Neural cell (in vitro differentiated cells): Measurements from ENCODE around the gene SEC14L3. TPM values are rescaled to one million over a fixed set of nuclear protein-coding genes. Genes with fewer than 3 reads are reported as not detected.

Source experiments
- H2AFZ ChIP-seq: fragments of 200-600, 300-800 bp; sonication (generic), shearing (Covaris generic); 2 replicates; pipeline ENCODE4 v1.6.0; 2014; ENCODE audit warnings: low read depth, mild to moderate bottlenecking, antibody characterized with exemption, low read length, moderate library complexity
- H3F3A ChIP-seq: fragments of 200-600 bp; shearing (Covaris generic); 2 replicates; pipeline ENCODE4 v1.6.1; 2016; ENCODE audit warnings: mild to moderate bottlenecking, moderate library complexity, mixed read lengths, antibody characterized with exemption, low read length; ENCODE audit not compliant: insufficient read depth, poor library complexity, severe bottlenecking
- H3K27ac ChIP-seq: fragments of 200-600, 300-800 bp; sonication (generic), shearing (Covaris generic); 2 replicates; pipeline ENCODE4 v1.5.1; 2014; ENCODE audit warnings: mild to moderate bottlenecking, low read length, moderate library complexity
- H3K27me3 ChIP-seq: fragments of 300-800, 200-600 bp; sonication (generic), shearing (Covaris generic); 2 replicates; pipeline ENCODE4 v1.6.0; 2014; ENCODE audit warnings: mild to moderate bottlenecking, low read depth, low read length, moderate library complexity; ENCODE audit not compliant: insufficient read depth
- H3K36me3 ChIP-seq: fragments of 300-800, 200-600 bp; sonication (generic), shearing (Covaris generic); 2 replicates; pipeline ENCODE4 v1.5.1; 2014; ENCODE audit warnings: mild to moderate bottlenecking, antibody characterized with exemption, low read length, moderate library complexity; ENCODE audit not compliant: insufficient read depth
- H3K4me2 ChIP-seq: fragments of 300-800, 200-600 bp; sonication (generic), shearing (Covaris generic); 2 replicates; pipeline ENCODE4 v1.6.0; 2014; ENCODE audit warnings: mild to moderate bottlenecking, low read length
- H3K4me3 ChIP-seq: fragments of 300-800, 200-600 bp; sonication (generic), shearing (Covaris generic); 2 replicates; pipeline ENCODE4 v1.5.1; 2014; ENCODE audit warnings: mild to moderate bottlenecking, low read length, moderate library complexity
- H3K79me2 ChIP-seq: fragments of 200-600 bp; shearing (Covaris generic); replicated peaks from 2 replicates; pipeline ENCODE4 v1.6.0; 2014; ENCODE audit warnings: mild to moderate bottlenecking, low read length, moderate library complexity; ENCODE audit not compliant: insufficient read depth
- H3K9ac ChIP-seq: fragments of 300-800, 200-600 bp; sonication (generic), shearing (Covaris generic); 2 replicates; pipeline ENCODE4 v1.6.1; 2016; ENCODE audit warnings: mild to moderate bottlenecking, low read length, mixed read lengths
- H3K9me2 ChIP-seq: fragments of 200-600 bp; shearing (Covaris generic); 2 replicates; pipeline ENCODE4 v1.6.1; 2016; ENCODE audit warnings: mild to moderate bottlenecking, low read length, mixed read lengths; ENCODE audit not compliant: insufficient read depth
- H3K9me3 ChIP-seq: fragments of 200-600, 300-800 bp; sonication (generic), shearing (Covaris generic); 2 replicates; pipeline ENCODE4 v1.6.1; 2016; ENCODE audit warnings: mild to moderate bottlenecking, mixed run types, low read length, moderate library complexity, mixed read lengths
- H4K20me1 ChIP-seq: fragments of 200-600 bp; shearing (Covaris generic); 2 replicates; pipeline ENCODE4 v1.6.1; 2016; ENCODE audit warnings: mild to moderate bottlenecking, mixed run types; ENCODE audit not compliant: insufficient read depth
- EP300 ChIP-seq: fragments of 450-650 bp; conservative IDR thresholded peaks from 2 replicates; pipeline ENCODE4 v1.6.1; 2014; ENCODE audit warnings: antibody characterized with exemption, mild to moderate bottlenecking, moderate library complexity; ENCODE audit not compliant: poor library complexity, severe bottlenecking
- EZH2 ChIP-seq: fragments of 200-600, 300-800 bp; shearing (Covaris generic), sonication (generic); IDR thresholded peaks from 2 replicates; pipeline ENCODE4 v1.6.1; 2014; ENCODE audit warnings: antibody characterized with exemption, low read length, borderline replicate concordance, mild to moderate bottlenecking; ENCODE audit not compliant: insufficient read depth, poor library complexity, severe bottlenecking
- MXI1 ChIP-seq: fragments of 450-650 bp; conservative IDR thresholded peaks from 2 replicates; pipeline ENCODE4 v1.6.1; 2014; ENCODE audit warnings: antibody characterized with exemption, mild to moderate bottlenecking; ENCODE audit not compliant: poor library complexity, severe bottlenecking
- POLR2AphosphoS5 ChIP-seq: IDR thresholded peaks from 2 replicates; pipeline ENCODE4 v1.6.1; 2012
- RAD21 ChIP-seq: fragments of 450-650 bp; conservative IDR thresholded peaks from 2 replicates; pipeline ENCODE4 v1.6.1; 2014; ENCODE audit warnings: antibody characterized with exemption, mild to moderate bottlenecking, moderate library complexity
- SMC3 ChIP-seq: fragments of 450-650 bp; conservative IDR thresholded peaks from 2 replicates; pipeline ENCODE4 v1.6.1; 2014; ENCODE audit warnings: antibody characterized with exemption, mild to moderate bottlenecking, moderate library complexity; ENCODE audit not compliant: poor library complexity
- TAF1 ChIP-seq: IDR thresholded peaks from 2 replicates; pipeline ENCODE4 v1.6.1; 2012; ENCODE audit warnings: low read depth
- polyA plus RNA-seq: library from polyadenylated mRNA; depleted of rRNA; stranded (reverse); fragments of >200 nt; gene quantifications from 2 replicates; pipeline ENCODE4 v1.2.3, GENCODE V29; 2014
- TF ChIP-seq, protein P1 (sequence below): IDR thresholded peaks from 2 replicates; pipeline ENCODE4 v1.6.1; 2012; ENCODE audit warnings: borderline replicate concordance
- TF ChIP-seq, protein P2 (sequence below): fragments of 450-650 bp; IDR thresholded peaks from 2 replicates; pipeline ENCODE4 v1.5.1; 2014; ENCODE audit warnings: antibody characterized with exemption, mild to moderate bottlenecking, moderate library complexity; ENCODE audit not compliant: poor library complexity, severe bottlenecking

SEC14L3 gene
- polyA plus RNA-seq, 1 donor from 2014 or later = not detected

DNA sequence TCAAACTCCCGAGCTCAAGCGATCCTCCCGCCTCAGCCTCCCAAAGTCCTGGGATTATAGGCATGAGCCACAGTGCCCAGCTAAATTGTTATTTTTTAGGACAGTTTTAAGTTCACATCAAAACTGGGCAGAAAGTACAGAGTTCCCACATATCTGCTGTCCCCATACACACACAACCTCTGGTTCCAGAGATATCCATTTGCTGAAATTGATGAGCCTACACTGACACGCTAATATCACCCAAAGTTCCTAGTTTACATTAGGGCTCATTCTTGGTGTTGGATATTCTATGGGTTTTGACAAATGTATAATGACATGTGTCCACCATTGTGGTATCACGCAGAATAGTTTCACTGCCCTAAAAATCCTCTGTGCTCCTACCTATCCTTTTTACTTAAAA lies 36.4 kb upstream of the SEC14L3 start:
- no peaks in the 10 kb centered on the region for H4K20me1 ChIP-seq
- no peak overlapping the region for H3K4me3 ChIP-seq
- H3K27me3 ChIP-seq = no peaks in the 10 kb centered on the region
- H3K79me2 ChIP-seq = no peaks in the 10 kb centered on the region
- H3K27ac ChIP-seq = no peak overlapping the region
- H3K36me3 ChIP-seq = no peaks in the 10 kb centered on the region
- H3K9me2 ChIP-seq = no peaks in the 10 kb centered on the region
- no peaks in the 10 kb centered on the region for H3K9me3 ChIP-seq
- H3K4me2 ChIP-seq = no peak overlapping the region
- H3K9ac ChIP-seq = no peak overlapping the region
- H2AFZ ChIP-seq = no peak overlapping the region
- no peaks in the 10 kb centered on the region for H3F3A ChIP-seq
- TF ChIP-seq, protein P1, sequence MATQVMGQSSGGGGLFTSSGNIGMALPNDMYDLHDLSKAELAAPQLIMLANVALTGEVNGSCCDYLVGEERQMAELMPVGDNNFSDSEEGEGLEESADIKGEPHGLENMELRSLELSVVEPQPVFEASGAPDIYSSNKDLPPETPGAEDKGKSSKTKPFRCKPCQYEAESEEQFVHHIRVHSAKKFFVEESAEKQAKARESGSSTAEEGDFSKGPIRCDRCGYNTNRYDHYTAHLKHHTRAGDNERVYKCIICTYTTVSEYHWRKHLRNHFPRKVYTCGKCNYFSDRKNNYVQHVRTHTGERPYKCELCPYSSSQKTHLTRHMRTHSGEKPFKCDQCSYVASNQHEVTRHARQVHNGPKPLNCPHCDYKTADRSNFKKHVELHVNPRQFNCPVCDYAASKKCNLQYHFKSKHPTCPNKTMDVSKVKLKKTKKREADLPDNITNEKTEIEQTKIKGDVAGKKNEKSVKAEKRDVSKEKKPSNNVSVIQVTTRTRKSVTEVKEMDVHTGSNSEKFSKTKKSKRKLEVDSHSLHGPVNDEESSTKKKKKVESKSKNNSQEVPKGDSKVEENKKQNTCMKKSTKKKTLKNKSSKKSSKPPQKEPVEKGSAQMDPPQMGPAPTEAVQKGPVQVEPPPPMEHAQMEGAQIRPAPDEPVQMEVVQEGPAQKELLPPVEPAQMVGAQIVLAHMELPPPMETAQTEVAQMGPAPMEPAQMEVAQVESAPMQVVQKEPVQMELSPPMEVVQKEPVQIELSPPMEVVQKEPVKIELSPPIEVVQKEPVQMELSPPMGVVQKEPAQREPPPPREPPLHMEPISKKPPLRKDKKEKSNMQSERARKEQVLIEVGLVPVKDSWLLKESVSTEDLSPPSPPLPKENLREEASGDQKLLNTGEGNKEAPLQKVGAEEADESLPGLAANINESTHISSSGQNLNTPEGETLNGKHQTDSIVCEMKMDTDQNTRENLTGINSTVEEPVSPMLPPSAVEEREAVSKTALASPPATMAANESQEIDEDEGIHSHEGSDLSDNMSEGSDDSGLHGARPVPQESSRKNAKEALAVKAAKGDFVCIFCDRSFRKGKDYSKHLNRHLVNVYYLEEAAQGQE = no peak
- TF ChIP-seq TAF1 (no peak), EZH2 (no peak), SMC3 (no peak), POLR2AphosphoS5 (no peak), EP300 (no peak), RAD21 (no peak), MXI1 (no peak)
- TF ChIP-seq, protein P2, sequence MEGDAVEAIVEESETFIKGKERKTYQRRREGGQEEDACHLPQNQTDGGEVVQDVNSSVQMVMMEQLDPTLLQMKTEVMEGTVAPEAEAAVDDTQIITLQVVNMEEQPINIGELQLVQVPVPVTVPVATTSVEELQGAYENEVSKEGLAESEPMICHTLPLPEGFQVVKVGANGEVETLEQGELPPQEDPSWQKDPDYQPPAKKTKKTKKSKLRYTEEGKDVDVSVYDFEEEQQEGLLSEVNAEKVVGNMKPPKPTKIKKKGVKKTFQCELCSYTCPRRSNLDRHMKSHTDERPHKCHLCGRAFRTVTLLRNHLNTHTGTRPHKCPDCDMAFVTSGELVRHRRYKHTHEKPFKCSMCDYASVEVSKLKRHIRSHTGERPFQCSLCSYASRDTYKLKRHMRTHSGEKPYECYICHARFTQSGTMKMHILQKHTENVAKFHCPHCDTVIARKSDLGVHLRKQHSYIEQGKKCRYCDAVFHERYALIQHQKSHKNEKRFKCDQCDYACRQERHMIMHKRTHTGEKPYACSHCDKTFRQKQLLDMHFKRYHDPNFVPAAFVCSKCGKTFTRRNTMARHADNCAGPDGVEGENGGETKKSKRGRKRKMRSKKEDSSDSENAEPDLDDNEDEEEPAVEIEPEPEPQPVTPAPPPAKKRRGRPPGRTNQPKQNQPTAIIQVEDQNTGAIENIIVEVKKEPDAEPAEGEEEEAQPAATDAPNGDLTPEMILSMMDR = no peak

- no peaks in the 10 kb centered on the region for H3K9me3 ChIP-seq
- H2AFZ ChIP-seq = no peak overlapping the region
- no peak overlapping the region for H3K4me3 ChIP-seq
- H3K79me2 ChIP-seq = no peaks in the 10 kb centered on the region
- H3K36me3 ChIP-seq = no peaks in the 10 kb centered on the region
- no peaks in the 10 kb centered on the region for H4K20me1 ChIP-seq
- H3F3A ChIP-seq = no peaks in the 10 kb centered on the region
- H3K27me3 ChIP-seq = no peaks in the 10 kb centered on the region
- H3K27ac ChIP-seq = no peak overlapping the region
- H3K9me2 ChIP-seq = no peaks in the 10 kb centered on the region
- no peak for TF ChIP-seq TAF1
- TF ChIP-seq, protein P2 = no peak
- TF ChIP-seq RAD21 = no peak
- TF ChIP-seq, protein P1 = no peak
- TF ChIP-seq EP300 = no peak
- no peak for TF ChIP-seq POLR2AphosphoS5
- no peak for TF ChIP-seq SMC3
- TF ChIP-seq MXI1 = no peak
- TF ChIP-seq EZH2 = no peak
- H3K4me2 ChIP-seq = no peak overlapping the region
- no peak overlapping the region for H3K9ac ChIP-seq
These were observed 35.9 kb upstream of the SEC14L3 start for GRCh38 chr22:30507670-30508069.
